ENCODE results near the gene MACROH2A2.

Gene MACROH2A2

DNA sequence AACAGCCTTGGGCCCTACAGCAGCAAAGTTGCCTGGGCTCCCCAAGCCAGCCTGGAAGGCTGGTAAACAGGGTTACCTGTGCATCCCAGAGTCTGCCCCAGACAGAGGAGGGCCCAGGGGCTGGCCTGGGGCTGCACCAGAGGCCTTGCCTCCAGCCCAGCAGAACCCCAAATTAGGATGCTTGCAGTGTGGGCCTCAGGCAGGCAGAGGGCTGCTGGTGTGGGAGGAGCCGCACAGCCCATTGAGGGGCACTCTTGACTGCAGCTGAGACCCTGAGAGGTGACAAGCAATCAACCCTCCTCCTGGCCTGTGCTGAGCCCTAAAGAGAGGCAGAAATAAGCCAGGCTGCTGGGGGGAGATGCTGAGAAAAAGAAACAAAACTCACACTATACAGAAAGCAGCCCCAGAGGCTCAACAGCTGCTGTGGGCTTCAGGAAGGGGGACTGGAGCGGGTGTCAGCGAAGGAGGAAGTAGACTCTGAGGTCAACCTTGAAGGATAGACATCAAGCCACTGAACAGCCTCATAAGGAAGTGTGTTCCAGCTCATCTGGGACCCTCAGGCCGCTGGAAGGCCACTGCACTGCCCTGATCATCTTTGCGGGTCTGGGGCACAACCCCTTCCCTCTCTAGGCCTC, 73.4 kb downstream of the MACROH2A2 start:
- in situ Hi-C loops (cut with MboI; ENCODE audit: low sequenced_read_pairs), result no loop called here

GRCh38 chr10:70126700-70127395, 74.2 kb downstream of the MACROH2A2 start:
- in situ Hi-C loops (cut with MboI; ENCODE audit: low sequenced_read_pairs), result no loop called here

DNA sequence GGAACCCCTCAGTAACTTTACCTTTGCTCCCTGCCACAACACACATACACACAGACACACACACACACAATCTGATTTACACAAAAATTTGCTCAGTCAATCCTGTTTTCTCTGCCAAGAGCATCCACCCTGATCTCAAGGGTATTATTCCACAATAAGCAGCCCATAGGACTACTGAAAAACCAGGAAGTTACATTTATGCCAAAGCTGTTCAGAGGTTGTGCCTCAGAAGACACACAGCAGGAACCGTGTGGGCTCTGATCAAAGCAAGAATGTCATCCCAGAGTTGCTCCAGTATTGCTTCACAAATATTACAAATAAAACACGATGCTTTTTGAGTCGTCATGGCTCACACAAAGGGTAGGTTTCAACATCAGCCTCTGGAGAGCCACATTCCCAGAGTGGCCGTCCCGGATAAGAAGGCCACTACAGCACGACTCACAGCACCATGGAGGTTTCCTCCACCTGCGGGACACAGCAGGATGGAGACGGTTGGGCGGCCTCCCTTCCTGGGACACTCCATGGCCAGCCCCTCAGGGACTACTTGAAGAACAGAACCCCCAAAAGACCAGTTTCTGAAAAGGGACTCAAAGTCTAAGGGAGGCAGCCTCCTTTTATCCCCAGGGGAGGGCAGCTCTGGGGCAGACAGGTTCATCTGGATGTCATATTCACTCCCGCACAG, 78.4 kb downstream of the MACROH2A2 start:
- in situ Hi-C loops (cut with MboI; ENCODE audit: low sequenced_read_pairs), result no loop called here

DNA sequence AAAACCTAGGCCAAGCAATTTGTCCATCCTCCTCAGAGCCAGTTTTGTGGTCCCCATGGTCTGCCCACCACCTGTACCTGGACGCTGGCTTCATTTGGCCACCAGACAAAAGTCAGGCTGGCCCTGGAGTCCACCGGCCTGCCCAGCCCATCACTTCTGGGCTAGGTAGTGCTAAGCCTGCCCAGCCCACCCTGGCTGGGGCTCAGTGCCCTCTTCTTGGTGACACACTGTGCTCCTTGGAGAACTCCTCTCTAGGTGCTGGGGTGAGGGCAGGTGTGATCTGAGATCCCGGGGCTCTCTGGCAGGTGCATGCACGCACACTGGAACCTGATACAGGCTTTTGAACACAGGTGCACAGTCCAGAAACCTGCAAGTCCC, 78.9 kb downstream of the MACROH2A2 start:
- in situ Hi-C loops (cut with MboI; ENCODE audit: low sequenced_read_pairs), result no loop called here

DNA sequence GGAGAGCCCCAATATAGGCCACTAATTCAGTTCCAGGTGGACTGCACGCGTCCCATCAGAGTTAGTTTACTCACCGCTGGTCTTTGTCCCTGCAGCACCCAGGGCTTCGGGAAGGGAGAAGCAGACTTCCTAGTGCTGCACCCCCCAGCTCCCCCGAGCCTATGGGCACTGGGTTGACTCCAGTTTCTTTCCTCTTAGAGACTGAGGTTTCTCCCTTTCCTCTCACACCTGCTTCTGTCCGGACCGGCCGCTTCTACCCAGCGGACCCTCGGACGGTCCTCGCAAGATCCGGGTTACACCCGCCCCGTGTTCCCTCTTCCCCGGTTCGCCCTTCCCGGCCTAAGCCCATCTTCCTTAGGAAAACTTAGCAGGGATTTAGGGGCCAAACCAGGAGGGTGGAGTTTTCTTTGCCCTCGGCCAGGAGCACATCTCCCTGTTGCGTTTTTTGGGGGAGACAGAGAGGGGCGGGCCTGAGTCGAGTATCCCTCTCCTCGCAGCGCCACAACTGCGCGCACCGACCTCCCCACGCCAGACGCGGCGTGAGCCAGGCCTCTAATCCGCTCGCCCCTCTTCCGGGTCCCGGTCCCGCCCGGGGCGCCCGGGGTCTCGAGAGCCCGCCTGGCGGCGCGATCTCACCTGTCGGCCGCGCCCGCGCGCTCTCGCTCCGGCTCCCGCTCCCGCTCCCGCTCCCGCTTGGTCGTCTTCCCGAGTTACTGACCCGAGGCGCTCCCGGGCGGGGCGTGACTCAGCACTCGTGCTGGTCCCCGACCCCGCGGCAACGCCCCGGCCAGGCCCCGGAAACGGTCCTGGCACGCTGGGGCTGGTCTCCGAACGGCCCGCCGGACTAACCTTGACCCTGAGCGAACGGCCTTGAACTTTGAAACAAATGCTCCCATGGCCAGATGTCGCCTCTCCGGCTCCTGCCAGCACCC, 79.7 kb downstream of the MACROH2A2 start, which contains the start of gene AIFM2:
Gene AIFM2, minus strand, starts transcription at position 728 of the 932 bp plus-strand sequence. CDS start 8,741 bp downstream, outside the sequence.
- in situ Hi-C loops (cut with MboI; ENCODE audit: low sequenced_read_pairs), result no loop called here

DNA sequence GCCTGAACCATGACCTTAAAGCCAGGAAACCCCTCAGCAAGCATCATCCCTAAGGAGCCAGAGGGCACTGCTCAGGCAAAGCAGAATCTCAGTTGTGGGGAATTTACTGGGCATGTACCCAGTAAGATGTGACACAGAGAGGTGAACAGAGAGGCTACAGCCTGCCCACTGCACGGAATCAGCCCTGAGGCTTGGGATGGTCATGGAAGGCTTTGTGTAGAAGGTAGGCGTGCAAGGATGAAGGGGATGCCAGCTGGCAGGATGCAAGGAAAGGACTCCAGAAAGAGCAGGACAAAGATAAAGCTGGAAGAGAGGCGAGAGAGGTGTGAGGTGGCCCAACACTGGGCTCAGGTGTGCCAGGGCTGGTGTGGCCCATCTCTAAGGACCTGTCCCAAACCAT, 82.4 kb downstream of the MACROH2A2 start:
- in situ Hi-C loops (cut with MboI; ENCODE audit: low sequenced_read_pairs), result no loop called here

DNA sequence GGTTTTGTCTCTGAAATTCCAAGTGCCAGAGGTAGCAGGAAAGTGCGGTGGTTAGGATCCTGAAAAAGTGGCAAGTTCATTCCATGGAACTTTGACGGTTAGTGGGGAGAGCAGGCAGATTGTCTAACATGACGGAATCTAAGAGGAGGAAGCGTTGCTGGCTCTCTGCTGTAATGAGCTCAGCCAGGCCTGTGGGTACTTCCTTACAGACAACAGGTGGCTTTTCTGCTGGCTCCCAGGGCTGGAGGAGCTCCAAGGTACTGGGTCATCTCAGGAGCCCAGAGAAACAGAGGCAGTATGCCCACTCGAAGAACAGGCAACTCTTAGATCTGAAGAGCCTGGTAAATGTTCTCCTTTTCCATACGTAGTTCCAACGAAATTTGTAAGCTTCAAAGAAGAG, 83.0 kb downstream of the MACROH2A2 start:
- in situ Hi-C loops (cut with MboI; ENCODE audit: low sequenced_read_pairs), result no loop called here

DNA sequence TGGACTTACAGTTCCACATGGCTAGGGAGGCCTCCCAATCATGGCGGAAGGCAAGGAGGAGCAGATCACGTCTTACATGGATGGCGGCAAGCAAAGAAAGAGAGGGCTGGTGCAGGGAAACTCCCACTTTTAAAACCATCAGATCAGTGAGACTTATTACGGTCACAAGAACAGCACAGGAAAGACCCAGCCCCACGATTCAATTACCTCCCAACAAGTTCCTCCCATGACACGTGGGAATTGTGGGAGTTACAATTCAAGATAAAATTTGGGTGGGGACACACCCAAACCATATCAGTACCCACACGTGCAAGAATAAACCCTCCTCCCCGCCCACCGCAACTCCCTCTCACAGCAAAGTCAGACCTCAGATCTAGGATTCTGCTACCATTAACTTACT, 84.5 kb downstream of the MACROH2A2 start:
- in situ Hi-C loops (cut with MboI; ENCODE audit: low sequenced_read_pairs), result no loop called here

DNA sequence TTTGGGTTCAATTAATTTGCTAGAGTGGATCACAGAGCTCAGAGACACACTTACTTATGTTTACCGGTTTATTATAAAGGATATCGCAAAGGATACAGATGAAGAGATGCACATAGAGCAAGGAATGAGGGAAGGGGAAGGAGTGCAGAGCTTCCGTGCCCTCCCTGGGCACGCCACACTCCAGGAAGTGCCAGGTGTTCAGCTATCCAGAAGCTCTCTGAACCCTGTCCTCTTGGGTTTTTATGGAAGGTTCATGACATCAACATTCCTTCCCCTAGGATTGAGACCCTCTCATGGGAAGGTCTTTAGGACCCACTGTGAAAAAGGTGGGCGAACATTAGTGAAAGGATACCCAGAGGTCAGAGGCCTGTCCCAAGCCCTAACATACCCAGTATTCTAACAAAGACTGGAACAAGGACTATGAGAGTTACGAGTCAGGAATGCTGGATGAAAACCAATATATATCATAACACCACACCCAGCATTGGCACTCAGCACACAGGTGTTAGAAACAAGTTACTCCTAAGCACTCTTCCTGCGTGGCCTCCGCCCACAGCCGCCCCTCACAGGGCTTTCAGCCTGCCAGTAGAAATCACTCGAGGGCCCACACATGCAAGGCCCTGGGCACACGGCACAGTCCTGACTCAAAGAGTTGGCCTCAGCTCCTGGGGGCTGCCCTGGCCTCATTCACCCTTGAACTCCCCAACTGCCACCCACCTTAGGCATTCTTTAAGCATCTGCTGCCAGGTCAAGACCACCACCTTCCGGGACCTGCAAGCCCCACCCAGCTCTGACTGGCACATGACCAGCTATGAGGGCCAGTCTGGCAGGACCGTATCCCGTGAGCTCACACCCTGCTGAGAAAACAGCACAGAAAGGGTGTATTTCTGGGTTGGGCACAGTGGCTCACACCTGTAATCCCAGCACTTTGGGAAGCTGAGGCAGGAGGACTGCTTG, 85.6 kb downstream of the MACROH2A2 start:
- in situ Hi-C loops (cut with MboI; ENCODE audit: low sequenced_read_pairs), result no loop called here

GRCh38 chr10:70139151-70139996, 86.7 kb downstream of the MACROH2A2 start:
- in situ Hi-C loops (cut with MboI; ENCODE audit: low sequenced_read_pairs), result no loop called here

GRCh38 chr10:70139997-70140250, 87.3 kb downstream of the MACROH2A2 start:
- in situ Hi-C loops (cut with MboI; ENCODE audit: low sequenced_read_pairs), result no loop called here

GRCh38 chr10:70140297-70140696, 87.7 kb downstream of the MACROH2A2 start:
- in situ Hi-C loops (cut with MboI; ENCODE audit: low sequenced_read_pairs), result no loop called here

- in situ Hi-C loops (cut with MboI; ENCODE audit: low sequenced_read_pairs), result no loop called here
Measured at GRCh38 chr10:70142555-70142954, 89.9 kb downstream of the MACROH2A2 start.

GRCh38 chr10:70144372-70145110, 91.9 kb downstream of the MACROH2A2 start:
- in situ Hi-C loops (cut with MboI; ENCODE audit: low sequenced_read_pairs), result no loop called here

- in situ Hi-C loops (cut with MboI; ENCODE audit: low sequenced_read_pairs), result no loop called here
Measured at GRCh38 chr10:70145166-70145665, 92.6 kb downstream of the MACROH2A2 start.

GRCh38 chr10:70145666-70146488, 93.2 kb downstream of the MACROH2A2 start:
- in situ Hi-C loops (cut with MboI; ENCODE audit: low sequenced_read_pairs), result no loop called here

GRCh38 chr10:70146489-70147258, 94.0 kb downstream of the MACROH2A2 start, which contains the start of gene TYSND1:
TYSND1 (minus strand) TSS chr10:70146700; CDS start chr10:70146586, 114 bp downstream.
- in situ Hi-C loops (cut with MboI; ENCODE audit: low sequenced_read_pairs), result no loop called here

Measured in hTERT RPE-1 (cell line).